Adipose tissue (tissue), 3 donors: ENCODE measurements around the gene TMEM106A. TPM values are rescaled to one million over a fixed set of nuclear protein-coding genes. Genes with fewer than 3 reads are reported as not detected.
"Not testable (repeated sequence)": the region's sequence is repeated elsewhere in the genome, so short reads cannot be mapped to it uniquely, and the experiment has no call there.

Experiments used
- H3K27ac ChIP-seq: one replicate; pipeline ENCODE4 v1.5.1; 2013; ENCODE audit warnings: low read depth, low read length
- WGBS, 3 donors: extraction: QIAGEN DNeasy Blood & Tissue Kit; methylation state at CpG; one replicate each; pipeline ENCODE4 v1.1.7; 2013; 5-methylcytosine and 5-hydroxymethylcytosine counted together
- polyA plus RNA-seq, 3 donors: library from polyadenylated mRNA; stranded (reverse); fragments of 200-250 nt; gene quantifications; one replicate each; pipeline ENCODE4 v1.2.3, GENCODE V29; 2013
- donor health status: healthy with polysubstance abuse.
- donor health status: Bipolar disorder and iron deficiency.
- donor health status: healthy.

Gene TMEM106A
- polyA plus RNA-seq, result 1 to 10 TPM; 1.4 to 4.5 (median 3.6) TPM

GRCh38 chr17:43211480-43212402, at the start of gene TMEM106A:
TMEM106A (plus strand) TSS chr17:43211875; CDS start chr17:43213042, 1,167 bp downstream.
- WGBS, 3 donors, result 0 to 1% (median 0%) methylated on average over 52 to 54 of the region's 54 CpGs
- H3K27ac ChIP-seq, result no peak within 1 kb of the TSS

DNA sequence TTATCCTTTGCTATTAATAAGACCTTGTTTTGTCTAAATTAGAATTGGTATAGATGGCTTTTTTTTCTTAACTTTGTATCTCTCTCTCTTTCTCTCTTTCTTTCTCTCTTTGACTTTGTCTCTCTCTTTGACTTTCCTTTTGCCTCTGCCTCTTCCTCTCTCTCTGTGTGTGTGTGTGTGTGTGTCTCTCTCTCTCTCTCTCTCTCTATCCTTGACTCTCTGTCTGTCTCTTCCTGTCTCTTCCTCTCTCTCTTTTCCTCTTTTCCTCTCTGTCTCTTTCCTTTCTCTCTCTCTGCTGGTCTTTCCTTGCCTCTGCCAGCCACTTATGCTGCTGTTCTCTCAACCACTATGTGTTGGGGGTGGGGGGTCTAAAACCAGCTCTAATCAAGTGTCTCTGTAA, 45.7 kb upstream of the TMEM106A start:
- H3K27ac ChIP-seq, result not testable (repeated sequence)

DNA sequence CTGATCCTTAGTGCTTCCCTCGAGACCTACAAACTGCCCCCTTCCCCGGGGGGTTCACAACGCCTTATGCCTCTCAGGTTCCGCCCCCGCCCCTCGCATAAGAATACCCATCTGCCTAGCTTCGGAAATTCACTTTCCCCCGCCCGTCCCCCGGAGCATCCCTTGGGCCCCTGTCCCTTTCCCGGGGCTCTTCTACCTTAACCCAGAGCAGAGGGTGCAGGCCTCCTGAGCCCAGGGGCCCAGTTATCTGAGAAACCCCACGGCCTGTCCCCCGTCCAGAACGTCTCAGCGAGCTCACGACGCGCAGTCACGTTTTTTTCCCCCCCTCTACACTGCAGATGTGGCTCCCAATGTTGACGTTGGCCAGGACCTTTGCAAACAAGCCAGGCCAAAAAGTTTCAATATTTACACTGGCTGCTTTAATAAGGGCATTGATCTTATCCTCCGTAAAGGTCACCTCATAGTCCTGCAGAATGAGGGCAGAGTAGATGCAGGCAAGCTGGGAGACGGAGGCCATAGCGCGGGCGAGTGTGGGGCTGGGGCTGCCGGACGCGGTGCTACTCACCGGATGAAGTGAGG, 42.0 kb upstream of the TMEM106A start:
- no peak overlapping the region for H3K27ac ChIP-seq
- 1% methylated on average over 29 of the region's 29 CpGs for whole genome bisulfite sequencing, 3 donors

DNA sequence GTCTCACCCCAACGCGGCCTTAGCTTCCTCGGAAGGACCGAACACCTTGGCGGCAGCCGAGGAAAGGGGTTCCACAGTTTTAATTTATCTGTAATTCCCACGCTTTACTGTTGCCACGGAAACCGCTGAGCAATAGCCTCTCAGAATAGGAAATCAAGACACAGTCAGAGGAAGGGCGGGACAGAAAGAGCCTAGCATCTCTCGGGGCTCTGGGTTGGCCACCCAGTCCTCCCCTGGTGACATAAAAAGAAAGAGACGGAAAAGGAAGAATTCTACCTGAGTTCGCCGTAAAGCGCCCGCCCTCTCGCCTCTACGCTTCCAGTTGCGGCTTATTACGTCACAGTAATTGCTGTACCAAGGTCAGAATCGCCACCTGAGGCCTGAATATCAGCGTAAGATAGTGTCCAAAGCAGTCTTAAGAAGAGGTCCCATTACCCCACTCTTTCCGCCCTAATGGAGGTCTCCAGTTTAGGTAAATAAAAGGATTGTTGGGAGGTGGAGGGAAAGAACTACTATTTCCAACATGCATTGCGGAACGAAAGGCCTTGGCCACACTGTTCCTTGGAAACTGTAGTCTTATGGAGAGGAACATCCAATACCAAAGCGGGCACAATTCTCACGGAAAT, 41.4 kb upstream of the TMEM106A start:
- 0 to 1% (median 1%) methylated on average over 27 of the region's 27 CpGs for WGBS, 3 donors
- H3K27ac ChIP-seq, result peak overlapping the region; percentile 90

DNA sequence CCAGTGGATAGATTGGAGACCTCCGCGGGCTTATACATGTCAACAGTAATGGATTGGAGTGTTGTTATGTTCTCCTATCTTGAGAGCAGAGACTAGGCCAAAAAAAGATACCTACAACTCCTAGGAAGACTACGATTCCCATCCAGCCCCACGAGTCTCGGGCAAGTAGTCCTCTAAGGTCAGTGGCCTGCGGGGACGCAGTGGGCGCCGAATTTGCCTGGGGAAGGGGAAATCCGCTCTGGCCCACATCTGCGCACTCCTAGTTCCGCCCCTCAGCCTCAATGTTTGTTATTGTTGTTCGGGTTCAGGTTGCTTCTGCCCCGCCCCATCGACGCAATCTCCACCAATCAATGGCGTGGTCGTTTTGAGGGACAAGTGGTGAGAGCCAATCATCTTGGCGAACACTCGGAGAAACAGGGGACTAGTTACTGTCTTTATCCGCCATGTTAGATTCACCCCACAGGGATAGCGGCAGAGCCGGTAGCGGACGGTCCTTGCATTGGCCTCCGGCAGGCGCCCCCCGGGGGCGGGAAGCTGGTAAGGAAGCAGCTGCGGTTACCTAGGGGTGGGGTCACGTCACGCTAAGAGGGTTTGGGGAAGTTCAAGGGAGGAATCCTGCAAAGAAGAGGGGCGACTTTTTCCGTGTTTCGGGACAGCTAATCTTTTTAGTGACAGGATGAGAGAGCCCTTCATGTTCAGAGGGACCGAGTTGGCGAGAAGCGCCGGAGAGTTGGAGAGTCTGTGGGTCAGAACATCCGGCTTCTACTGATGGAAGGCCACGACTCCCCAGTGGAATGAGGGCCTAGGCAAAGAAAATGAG, 40.7 kb upstream of the TMEM106A start, which contains the start of gene NBR1:
Gene NBR1, plus strand, starts transcription at position 449 of the 820 bp plus-strand sequence. CDS start 4,586 bp downstream, outside the sequence.
- WGBS, 3 donors, result 0 to 1% (median 0%) methylated on average over 41 of the region's 41 CpGs
- H3K27ac ChIP-seq, result peak within 1 kb of the TSS; percentile 90

- 4 to 9% (median 8%) methylated on average over 12 of the region's 12 CpGs for WGBS, 3 donors
- peak overlapping the region; percentile 42 for H3K27ac ChIP-seq
Observed at GRCh38 chr17:43171586-43172487, 39.8 kb upstream of the TMEM106A start.

GRCh38 chr17:43175213-43176118, 36.2 kb upstream of the TMEM106A start:
- whole genome bisulfite sequencing, 3 donors, result 65 to 80% (median 73%) methylated on average over 4 of the region's 4 CpGs
- no peak overlapping the region for H3K27ac ChIP-seq

- no peak overlapping the region for H3K27ac ChIP-seq
- 30 to 75% (median 56%) methylated on average over 2 of the region's 2 CpGs for WGBS, 3 donors
Observed at GRCh38 chr17:43176119-43176570, 35.5 kb upstream of the TMEM106A start.

DNA sequence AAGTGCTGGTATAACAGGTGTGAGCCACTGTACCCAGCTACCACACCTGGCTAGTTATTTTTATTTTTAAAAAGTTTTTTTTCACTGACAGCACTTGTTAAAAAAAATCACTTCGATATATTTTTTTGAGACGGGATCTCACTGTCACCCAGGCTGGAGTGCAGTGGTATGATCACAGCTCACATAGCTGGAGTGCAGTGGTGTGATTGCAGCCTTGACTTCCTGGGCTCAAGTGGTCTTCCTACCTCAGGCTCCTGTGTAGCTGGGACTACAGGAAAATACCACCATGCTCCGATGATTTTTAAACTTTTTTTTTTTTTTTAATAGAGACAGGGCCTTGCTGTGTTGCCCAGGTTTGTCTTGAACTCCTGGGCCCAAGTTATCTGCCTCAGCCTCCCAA, 27.8 kb upstream of the TMEM106A start:
- no peak overlapping the region for H3K27ac ChIP-seq
- WGBS, 3 donors, result 92 to 94% (median 93%) methylated on average over 3 of the region's 3 CpGs

DNA sequence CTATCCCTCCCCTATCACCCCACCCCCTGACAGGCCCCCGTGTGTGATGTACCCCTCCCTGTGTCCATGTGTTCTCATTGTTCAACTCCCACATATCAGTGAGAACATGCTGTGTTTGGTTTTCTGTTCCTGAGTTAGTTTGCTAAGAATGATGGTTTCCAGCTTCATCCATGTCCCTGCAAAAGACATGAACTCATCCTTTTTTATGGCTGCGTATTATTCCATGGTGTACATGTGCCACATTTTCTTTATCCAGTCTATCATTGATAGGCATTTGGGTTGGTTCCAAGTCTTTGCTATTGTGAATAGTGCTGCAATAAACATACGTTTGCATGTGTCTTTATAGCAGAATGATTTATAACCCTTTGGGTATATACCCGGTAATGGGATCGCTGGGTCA, 25.0 kb upstream of the TMEM106A start:
- 94 to 97% (median 96%) methylated on average over 5 of the region's 5 CpGs for WGBS, 3 donors
- not testable (repeated sequence) for H3K27ac ChIP-seq

DNA sequence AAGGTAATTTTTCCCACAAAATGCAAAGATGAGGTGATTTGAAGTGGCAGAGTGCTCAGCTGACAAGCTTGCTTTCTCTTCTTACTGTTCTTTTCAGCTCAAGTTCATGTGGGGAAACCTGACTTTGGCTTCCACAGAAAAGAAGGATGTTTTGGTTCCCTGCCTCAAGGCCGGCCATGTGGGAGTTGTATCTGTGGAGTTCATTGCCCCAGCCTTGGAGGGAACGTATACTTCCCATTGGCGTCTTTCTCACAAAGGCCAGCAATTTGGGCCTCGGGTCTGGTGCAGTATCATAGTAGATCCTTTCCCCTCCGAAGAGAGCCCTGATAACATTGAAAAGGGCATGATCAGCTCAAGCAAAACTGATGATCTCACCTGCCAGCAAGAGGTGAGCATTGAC, 18.4 kb upstream of the TMEM106A start:
- no peak overlapping the region for H3K27ac ChIP-seq
- 92 to 95% (median 94%) methylated on average over 5 of the region's 5 CpGs for WGBS, 3 donors

DNA sequence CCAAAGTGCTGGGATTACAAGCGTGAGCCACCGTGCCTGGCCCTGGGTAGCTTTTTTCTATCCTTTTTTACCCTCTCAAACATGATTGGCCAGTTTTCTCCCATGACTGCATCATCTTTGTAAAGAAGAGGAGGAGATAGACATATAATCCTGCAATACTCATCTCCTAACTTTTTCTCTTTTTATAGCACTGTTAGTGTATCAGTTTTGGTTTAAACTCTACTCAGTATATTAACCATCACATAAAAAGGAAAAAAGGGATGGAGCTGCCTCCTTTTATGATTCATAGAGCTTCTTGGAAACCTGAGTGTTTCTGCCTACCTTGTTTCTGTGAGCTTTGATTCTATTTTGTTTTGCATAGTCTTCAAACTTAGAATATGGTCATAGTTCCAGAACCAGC, 12.0 kb upstream of the TMEM106A start:
- no peak overlapping the region for H3K27ac ChIP-seq
- WGBS, 3 donors, result 88 to 94% (median 92%) methylated on average over 2 of the region's 2 CpGs

DNA sequence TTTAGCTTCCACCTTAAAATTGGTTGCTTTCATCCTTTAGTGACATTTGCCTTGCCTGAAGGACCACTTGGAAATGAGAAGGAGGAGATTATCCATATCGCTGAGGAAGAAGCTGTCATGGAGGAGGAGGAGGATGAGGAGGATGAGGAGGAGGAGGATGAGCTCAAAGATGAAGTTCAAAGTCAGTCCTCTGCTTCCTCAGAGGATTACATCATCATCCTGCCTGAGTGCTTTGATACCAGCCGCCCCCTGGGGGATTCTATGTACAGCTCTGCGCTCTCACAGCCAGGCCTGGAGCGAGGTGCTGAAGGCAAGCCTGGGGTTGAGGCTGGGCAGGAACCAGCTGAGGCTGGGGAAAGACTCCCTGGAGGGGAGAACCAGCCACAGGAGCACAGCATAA, 11.5 kb upstream of the TMEM106A start:
- no peak overlapping the region for H3K27ac ChIP-seq
- 89 to 93% (median 90%) methylated on average over 4 of the region's 4 CpGs for WGBS, 3 donors

DNA sequence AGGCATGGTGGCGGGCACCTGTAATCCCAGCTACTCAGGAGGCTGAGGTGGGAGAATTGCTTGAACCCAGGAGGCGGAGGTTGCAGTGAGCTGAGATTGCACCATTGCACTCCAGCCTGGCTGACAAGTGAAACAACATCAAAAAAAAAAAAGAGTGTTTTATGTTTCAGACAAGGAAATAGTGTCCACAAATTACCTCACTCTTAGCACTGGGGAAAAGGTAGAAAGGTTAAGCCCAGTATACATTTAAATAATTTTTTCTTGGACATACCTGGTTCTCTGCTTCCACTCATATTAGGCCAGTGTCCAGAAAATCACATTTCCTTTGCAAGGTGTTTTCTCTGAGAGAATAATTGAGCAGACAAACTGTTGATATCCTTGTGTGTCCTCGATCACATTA, 8.7 kb upstream of the TMEM106A start:
- 94 to 99% (median 96%) methylated on average over 3 of the region's 3 CpGs for WGBS, 3 donors
- not testable (repeated sequence) for H3K27ac ChIP-seq

DNA sequence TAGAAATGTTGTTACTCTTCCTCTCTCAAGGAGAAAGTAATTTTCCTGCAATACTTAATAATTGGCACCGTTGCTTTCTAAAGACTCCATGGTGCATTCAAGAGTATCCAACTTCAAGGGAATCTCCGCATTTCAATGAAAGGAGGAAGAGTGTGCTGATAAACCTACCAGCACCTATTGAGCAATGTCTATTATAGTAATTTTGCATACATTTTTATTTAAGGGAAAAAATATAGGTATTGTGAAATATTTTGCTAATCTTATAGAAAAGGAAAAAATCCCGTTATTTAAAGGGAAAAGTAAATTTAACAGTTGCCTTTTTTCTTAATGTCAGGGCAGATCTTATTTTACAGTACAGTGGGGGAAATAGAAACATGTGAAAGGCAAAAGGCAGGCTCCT, 1.1 kb upstream of the TMEM106A start:
- no peak overlapping the region for H3K27ac ChIP-seq
- 65 to 87% (median 73%) methylated on average over 3 of the region's 3 CpGs for WGBS, 3 donors

DNA sequence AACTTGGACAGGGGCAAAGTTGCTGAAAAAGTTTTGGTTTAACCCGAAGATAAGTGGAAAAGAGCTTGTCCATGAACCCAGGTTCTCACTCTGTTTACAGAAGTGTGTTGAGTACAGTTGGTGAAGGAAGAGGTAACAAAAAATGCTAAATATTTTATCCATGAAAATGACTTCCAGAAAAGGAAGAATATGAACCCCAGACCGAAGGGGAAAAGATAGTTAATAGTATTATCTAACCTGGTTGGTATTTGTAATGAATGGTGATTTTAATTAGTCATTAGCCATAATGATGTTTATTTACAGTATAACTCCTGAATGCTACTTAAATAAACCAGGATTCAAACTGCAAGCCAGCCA, 574 bp upstream of the TMEM106A start:
- 8 to 19% (median 19%) methylated on average over 2 of the region's 2 CpGs for WGBS, 3 donors
- H3K27ac ChIP-seq, result no peak overlapping the region
